Esophagus squamous epithelium (tissue), 4 donors: ENCODE data around the gene ASXL2.

Experiments used
- POLR2A ChIP-seq, 4 donors: fragments of 450-650 bp; IDR thresholded peaks; one replicate each; pipeline ENCODE4 v1.6.1; 2017; ENCODE audit warnings: antibody characterized with exemption in 4 of 4, mild to moderate bottlenecking in 4 of 4, moderate library complexity in 3 of 4
- TF ChIP-seq, protein P1 (sequence below), 6 experiments: fragments of 450-650 bp in 4 of 6; fragments of 200-600 bp in 2 of 6; sonication (generic) in 2 of 6; IDR thresholded peaks; one replicate each; pipeline ENCODE4 v1.5.1; 2016 to 2019; ENCODE audit warnings: antibody characterized with exemption in 6 of 6, mild to moderate bottlenecking in 4 of 6, moderate library complexity in 4 of 6

DNA sequence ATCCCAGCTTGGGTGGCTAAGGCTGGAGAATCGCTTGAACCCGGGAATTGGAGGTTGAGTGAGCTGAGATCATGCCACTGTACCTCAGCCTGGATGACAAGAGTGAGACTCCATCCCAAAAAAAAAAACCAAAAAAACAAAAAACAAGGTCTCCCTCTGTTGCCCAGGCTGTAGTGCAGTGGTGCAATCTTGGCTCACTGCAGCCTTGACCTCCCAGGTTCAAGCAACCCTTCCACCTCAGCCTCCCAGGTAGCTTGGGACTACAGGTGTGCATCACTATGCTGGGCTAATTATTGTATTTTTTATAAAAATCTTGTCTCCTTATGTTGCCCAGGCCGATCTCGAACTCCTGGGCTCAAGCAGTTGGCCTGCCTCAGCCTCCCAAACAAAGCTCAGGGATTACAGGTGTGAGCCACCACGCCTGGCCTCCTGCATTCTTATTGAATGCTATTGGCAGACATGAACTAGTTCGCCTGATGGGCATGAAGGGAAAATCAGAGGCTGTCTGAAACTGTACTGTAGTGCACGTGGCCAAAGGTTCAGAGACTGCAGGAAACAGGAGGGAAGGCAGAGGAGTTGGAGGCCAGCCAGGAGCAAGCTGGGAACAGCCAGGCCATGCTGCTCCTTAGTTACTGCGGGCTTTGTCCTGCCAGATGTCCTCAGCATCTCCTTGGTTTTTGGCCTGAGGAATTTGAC, 16.0 kb upstream of the ASXL2 start:
- TF ChIP-seq, protein P1, sequence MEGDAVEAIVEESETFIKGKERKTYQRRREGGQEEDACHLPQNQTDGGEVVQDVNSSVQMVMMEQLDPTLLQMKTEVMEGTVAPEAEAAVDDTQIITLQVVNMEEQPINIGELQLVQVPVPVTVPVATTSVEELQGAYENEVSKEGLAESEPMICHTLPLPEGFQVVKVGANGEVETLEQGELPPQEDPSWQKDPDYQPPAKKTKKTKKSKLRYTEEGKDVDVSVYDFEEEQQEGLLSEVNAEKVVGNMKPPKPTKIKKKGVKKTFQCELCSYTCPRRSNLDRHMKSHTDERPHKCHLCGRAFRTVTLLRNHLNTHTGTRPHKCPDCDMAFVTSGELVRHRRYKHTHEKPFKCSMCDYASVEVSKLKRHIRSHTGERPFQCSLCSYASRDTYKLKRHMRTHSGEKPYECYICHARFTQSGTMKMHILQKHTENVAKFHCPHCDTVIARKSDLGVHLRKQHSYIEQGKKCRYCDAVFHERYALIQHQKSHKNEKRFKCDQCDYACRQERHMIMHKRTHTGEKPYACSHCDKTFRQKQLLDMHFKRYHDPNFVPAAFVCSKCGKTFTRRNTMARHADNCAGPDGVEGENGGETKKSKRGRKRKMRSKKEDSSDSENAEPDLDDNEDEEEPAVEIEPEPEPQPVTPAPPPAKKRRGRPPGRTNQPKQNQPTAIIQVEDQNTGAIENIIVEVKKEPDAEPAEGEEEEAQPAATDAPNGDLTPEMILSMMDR (IDR thresholded peaks at IDR 0.05), result no peak
- TF ChIP-seq POLR2A (IDR thresholded peaks at IDR 0.05), result no peak
